Measurements from ENCODE around the gene COQ9.
"Not testable (repeated sequence)": the region's sequence is repeated elsewhere in the genome, so short reads cannot be mapped to it uniquely, and the experiment has no call there.

COQ9 gene

GRCh38 chr16:57447186-57447962 lies at the start of gene COQ9, which contains the start of gene CIAPIN1:
Gene COQ9, plus strand, starts transcription at chr16:57447479. Its CDS starts 27 bp downstream, at chr16:57447506.
Gene CIAPIN1, minus strand, starts transcription at chr16:57447385. Its CDS starts 6,457 bp downstream, at chr16:57440928.
- DNase-seq, result peak; percentile 77 to 88 (median 84)

GRCh38 chr16:57397493-57397892 lies 49.8 kb upstream of the COQ9 start:
- not testable (repeated sequence) for DNase-seq

GRCh38 chr16:57401943-57402640 lies 45.2 kb upstream of the COQ9 start:
- no peak for DNase-seq

DNA sequence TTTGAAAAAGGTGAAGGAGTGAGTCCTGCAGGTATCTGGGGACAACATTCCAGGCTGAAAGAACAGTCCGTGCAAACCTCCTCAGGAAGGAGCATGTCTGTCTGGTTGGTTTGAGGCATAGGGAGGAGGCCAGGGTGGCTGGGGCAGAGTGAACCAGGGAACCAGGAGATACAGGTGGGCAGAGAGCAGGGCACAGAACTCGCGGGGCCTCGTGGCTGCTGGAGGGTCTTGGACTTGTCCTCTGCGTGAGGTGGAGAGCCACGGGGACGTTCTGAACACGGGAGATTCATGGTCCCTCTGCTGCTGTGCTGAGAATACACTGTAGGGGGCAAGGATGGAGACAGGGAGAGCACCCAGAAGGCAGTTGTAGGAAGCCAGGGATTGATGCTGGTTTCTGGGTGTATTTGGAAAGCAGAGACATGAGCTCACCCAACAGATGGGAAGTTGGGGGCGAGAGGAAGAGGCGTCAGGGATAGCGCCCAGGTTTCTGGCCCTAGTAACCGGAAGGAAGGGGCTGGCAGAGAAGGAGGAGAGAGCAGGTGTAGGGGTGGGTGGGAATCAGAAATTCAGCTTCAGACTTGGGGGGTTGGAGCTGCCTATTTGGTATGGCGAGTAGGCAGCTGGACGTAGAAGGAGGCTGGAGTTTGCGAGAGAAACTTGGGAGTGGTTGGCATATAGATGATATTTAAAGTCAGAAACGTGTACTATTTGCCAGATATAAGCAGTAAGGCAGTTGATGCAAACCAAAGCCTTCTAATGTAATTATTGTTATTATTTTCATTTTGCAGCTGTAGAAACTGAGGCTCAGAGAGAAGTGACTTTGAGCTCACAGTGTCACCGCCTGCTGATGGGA lies 43.1 kb upstream of the COQ9 start, which contains the start of gene CCL17:
Gene CCL17 (plus strand): TSS at position 803 of the 853 bp plus-strand sequence. CDS start 9,166 bp downstream, outside the sequence.
- DNase-seq, result no peak

- DNase-seq, result no peak
These were observed 42.2 kb upstream of the COQ9 start for GRCh38 chr16:57405097-57405496.

DNA sequence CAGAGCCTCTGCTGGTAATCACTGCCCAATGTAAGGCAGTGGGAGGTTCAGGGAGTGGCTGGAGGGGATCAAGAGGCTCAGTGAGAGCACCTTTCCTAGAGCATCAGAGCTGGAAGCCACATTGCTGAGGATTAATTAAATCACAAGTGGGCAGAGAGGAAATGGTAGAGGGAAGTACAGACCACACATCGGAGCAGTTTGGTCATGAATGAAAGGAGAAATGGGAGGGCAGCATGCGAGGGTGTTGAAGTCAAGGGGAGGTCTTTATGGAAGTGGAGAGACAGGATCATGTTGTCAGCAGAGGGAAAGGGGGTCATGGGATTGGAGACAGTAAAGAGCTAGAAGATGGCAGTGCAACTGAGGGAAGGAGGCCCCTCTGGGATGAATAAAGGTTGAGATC lies 40.4 kb upstream of the COQ9 start:
- no peak for DNase-seq

GRCh38 chr16:57407521-57408353 lies 39.5 kb upstream of the COQ9 start:
- DNase-seq, result no peak

GRCh38 chr16:57409065-57409464 lies 38.2 kb upstream of the COQ9 start:
- no peak for DNase-seq

- DNase-seq, result no peak
These were observed 37.2 kb upstream of the COQ9 start for GRCh38 chr16:57409870-57410587.

- no peak for DNase-seq
These were observed 35.8 kb upstream of the COQ9 start for GRCh38 chr16:57411362-57411976.

DNA sequence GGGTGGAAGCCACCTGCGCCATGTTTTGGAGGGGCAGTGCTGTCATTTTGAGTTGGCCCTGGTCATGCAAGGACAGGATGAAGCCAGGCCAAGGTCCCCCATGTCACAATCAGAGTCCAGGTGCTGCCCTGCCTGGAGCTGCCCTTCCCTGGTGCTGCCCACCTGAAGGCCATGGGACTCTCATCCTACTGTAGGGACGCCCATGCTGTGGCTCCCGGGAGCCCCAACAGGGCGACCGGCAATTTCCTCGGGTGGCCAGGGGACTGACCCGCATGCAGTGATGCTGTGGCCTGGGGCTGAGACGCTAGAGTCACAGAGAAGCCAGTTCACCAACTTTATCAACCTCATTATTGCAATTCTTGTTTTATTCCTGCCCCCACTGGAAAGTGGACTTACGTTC lies 34.7 kb upstream of the COQ9 start:
- no peak for DNase-seq

- no peak for DNase-seq
These were observed 34.0 kb upstream of the COQ9 start for GRCh38 chr16:57413301-57413730.

DNA sequence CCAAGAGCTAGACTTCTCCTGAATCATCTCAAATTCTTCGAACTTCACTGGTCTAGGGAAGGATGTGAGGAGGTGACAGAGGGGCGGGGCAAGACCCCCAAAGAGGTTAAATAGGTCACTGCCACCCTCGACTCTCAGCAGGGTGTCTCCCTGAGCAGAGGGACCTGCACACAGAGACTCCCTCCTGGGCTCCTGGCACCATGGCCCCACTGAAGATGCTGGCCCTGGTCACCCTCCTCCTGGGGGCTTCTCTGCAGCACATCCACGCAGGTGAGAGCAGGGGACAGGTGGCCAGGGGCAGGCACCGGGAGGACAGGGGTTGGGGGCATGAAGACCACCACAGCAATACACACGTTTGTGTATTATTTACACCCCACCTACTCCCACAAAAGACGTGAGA lies 33.5 kb upstream of the COQ9 start:
- no peak for DNase-seq

DNA sequence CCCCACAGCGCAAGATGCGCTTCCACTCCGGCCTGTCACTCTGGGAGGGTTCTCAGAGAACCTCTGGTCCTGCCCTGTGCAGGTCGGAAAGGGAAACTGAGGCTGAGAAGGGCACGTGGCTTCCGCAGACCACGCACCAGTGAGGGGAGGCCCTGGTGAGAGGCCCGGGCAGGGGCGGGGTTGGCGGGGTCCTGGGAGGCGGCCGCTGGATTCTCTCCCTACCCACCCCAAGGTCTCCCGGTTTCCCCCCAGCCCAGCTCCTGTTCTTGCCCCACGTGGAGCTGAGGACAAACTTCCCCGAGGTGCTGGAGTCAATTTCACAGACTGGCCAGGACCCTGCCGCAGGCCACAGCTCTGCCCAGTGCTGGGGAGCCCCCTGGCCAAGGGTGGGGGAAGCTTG lies 31.2 kb upstream of the COQ9 start:
- DNase-seq, result no peak

- no peak for DNase-seq
These were observed 27.8 kb upstream of the COQ9 start for GRCh38 chr16:57419506-57419905.

- no peak for DNase-seq
These were observed 25.0 kb upstream of the COQ9 start for GRCh38 chr16:57422026-57422944.

DNA sequence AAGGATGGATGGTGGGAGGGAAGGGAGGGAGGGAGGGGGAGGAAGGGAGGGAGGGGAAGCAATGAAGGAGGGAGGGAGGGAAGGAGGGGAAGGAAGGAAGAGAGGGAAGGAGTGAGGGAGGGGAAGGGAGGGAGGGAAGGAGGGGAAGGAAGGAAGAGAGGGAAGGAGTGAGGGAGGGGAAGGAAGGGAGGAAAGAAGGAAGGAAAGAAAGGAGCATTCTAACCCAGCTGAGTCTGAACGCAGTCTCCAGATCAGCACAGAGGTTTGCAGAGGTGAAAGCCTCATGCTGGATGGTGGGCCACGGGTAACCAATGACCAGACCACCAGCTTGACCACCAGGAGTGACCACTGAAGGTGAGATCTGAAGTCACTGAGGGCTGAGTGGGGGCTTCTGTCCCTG lies 24.1 kb upstream of the COQ9 start:
- DNase-seq, result no peak

- DNase-seq, result no peak
These were observed 22.7 kb upstream of the COQ9 start for GRCh38 chr16:57424583-57424982.

GRCh38 chr16:57426356-57426755 lies 20.9 kb upstream of the COQ9 start:
- DNase-seq, result no peak

DNA sequence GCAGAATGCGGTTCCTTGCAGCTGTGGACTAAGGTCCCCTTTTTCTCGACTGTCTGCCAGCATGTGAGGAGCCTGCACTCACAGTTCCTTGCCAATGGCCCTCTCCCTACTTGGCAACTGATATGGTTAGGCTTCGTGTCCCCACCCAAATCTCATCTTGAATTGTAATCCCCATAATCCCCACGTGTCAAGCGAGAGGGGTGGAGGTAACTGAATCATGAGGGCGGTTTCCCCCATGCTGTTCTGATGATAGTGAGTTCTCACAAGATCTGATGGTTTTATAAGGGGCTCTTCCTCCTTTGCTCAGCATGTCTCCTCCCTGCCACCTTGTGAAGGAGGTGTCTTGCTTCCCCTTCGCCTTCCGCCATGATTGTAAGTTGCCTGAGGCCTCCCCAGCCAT lies 20.0 kb upstream of the COQ9 start:
- DNase-seq, result no peak
